Glutamatergic neuron (in vitro differentiated cells): Measurements from ENCODE around the gene PLD1. TPM values are rescaled to one million over a fixed set of nuclear protein-coding genes. Genes with fewer than 3 reads are reported as not detected.

Source experiments
- DNase-seq: peaks from one replicate; pipeline ENCODE4 v3.0.0; 2022
- H3K27ac Mint-ChIP-seq: one replicate; pipeline ENCODE4 v1.8.0; 2020; ENCODE audit warnings: mild to moderate bottlenecking, mixed read lengths, inconsistent platforms; ENCODE audit not compliant: unreplicated experiment
- H3K27me3 Mint-ChIP-seq: one replicate; pipeline ENCODE4 v1.8.0; 2020; ENCODE audit warnings: mild to moderate bottlenecking, moderate library complexity, mixed read lengths, inconsistent platforms; ENCODE audit not compliant: unreplicated experiment
- H3K36me3 Mint-ChIP-seq: one replicate; pipeline ENCODE4 v1.8.0; 2020; ENCODE audit warnings: mild to moderate bottlenecking, mixed read lengths, inconsistent platforms; ENCODE audit not compliant: unreplicated experiment
- H3K4me1 Mint-ChIP-seq: one replicate; pipeline ENCODE4 v1.8.0; 2020; ENCODE audit warnings: mild to moderate bottlenecking, low read depth, mixed read lengths, inconsistent platforms; ENCODE audit not compliant: unreplicated experiment
- H3K4me3 Mint-ChIP-seq: one replicate; pipeline ENCODE4 v1.8.0; 2020; ENCODE audit warnings: mild to moderate bottlenecking, mixed read lengths, inconsistent platforms; ENCODE audit not compliant: unreplicated experiment
- H3K9me3 Mint-ChIP-seq: one replicate; pipeline ENCODE4 v1.8.0; 2020; ENCODE audit warnings: mild to moderate bottlenecking, moderate library complexity, mixed read lengths, inconsistent platforms; ENCODE audit not compliant: unreplicated experiment
- total RNA-seq: library from RNA; stranded (reverse); fragmentation: NEBNext Ultra II Directional; extraction: Animal tissue kit (Norgen Biotek cat#: 25700); gene quantifications from one replicate; pipeline ENCODE4 v1.2.1, GENCODE V29; 2021; ENCODE audit not compliant: unreplicated experiment
- TF ChIP-seq, protein P1 (sequence below): fragments of 200-600 bp; sonication (generic); IDR thresholded peaks from one replicate; pipeline ENCODE4 v1.5.0; 2021; ENCODE audit not compliant: partially characterized antibody, unreplicated experiment

PLD1 gene
- total RNA-seq, 1 donor from 2014 or later: 0.61 TPM

DNA sequence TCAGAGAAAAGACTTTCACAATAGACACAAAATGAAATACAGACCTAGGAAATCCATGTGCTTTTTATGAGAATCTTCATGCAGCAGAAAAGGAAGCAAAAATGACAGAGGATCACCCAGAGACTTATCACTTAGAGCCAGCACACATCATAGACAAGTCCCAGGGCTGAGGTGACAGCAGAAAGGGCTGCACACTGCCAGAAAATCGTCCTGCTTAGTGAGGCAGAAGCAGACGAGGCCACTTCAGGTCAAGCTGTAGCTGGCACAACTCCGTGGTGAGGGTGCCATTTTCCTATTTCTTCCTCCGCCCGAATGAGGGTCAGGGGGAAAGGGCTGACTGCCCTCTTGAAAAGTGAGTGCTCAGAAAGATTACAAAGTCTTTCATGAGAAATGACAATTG, 254.1 kb downstream of the PLD1 start:
- H3K9me3 Mint-ChIP-seq: no peaks in the 10 kb centered on the region
- H3K27ac Mint-ChIP-seq: no peak overlapping the region
- no peaks in the 10 kb centered on the region for H3K27me3 Mint-ChIP-seq
- DNase-seq: no peak
- no peaks in the 10 kb centered on the region for H3K4me1 Mint-ChIP-seq
- TF ChIP-seq, protein P1, sequence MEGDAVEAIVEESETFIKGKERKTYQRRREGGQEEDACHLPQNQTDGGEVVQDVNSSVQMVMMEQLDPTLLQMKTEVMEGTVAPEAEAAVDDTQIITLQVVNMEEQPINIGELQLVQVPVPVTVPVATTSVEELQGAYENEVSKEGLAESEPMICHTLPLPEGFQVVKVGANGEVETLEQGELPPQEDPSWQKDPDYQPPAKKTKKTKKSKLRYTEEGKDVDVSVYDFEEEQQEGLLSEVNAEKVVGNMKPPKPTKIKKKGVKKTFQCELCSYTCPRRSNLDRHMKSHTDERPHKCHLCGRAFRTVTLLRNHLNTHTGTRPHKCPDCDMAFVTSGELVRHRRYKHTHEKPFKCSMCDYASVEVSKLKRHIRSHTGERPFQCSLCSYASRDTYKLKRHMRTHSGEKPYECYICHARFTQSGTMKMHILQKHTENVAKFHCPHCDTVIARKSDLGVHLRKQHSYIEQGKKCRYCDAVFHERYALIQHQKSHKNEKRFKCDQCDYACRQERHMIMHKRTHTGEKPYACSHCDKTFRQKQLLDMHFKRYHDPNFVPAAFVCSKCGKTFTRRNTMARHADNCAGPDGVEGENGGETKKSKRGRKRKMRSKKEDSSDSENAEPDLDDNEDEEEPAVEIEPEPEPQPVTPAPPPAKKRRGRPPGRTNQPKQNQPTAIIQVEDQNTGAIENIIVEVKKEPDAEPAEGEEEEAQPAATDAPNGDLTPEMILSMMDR: no peak
- no peaks in the 10 kb centered on the region for H3K36me3 Mint-ChIP-seq
- H3K4me3 Mint-ChIP-seq: no peak overlapping the region

DNA sequence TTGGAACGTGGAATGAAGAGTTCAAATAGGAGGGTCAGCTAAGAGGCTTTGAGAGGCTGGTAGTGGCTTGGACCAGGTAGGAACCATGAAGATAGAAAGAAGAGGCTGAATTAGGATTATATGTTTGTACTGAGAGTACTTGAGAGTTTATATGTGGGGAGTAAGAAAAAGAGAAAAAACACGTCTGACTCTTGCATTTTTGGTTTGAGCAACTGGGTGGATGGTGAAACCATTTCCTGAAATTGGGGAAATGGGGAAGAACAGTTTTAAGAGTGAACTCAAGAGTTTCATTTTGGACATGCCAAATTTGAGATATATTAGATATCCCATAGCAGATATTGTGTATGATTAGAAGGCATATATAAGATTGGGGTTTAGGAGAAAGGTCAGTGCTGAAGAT, 257.2 kb downstream of the PLD1 start:
- Mint-ChIP-seq H3K9me3 (no peaks in the 10 kb centered on the region), H3K4me1 (no peaks in the 10 kb centered on the region), H3K27me3 (no peaks in the 10 kb centered on the region), H3K36me3 (no peaks in the 10 kb centered on the region), H3K27ac (no peak overlapping the region), H3K4me3 (no peak overlapping the region)
- DNase-seq: no peak
- TF ChIP-seq, protein P1: no peak

DNA sequence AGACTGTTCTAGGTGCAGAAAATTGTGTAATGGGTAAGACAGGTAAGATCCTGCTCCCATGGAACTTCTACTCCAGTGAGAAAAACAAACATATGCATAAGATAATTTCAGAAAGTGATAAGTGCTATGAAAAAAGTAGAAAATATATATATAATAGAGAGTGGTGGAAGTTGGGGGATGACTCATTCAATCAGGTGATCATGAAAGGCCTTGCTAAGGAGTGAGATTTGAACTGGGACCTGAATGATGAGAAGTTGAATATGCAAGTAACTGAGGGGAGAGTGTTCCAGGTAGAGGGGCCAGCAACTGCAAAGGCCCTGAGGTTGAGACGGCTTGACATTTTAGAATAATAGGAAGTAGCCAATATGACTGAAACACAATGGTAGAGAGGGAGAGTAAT, 257.8 kb downstream of the PLD1 start:
- Mint-ChIP-seq H3K27ac (no peak overlapping the region), H3K4me1 (no peaks in the 10 kb centered on the region)

DNA sequence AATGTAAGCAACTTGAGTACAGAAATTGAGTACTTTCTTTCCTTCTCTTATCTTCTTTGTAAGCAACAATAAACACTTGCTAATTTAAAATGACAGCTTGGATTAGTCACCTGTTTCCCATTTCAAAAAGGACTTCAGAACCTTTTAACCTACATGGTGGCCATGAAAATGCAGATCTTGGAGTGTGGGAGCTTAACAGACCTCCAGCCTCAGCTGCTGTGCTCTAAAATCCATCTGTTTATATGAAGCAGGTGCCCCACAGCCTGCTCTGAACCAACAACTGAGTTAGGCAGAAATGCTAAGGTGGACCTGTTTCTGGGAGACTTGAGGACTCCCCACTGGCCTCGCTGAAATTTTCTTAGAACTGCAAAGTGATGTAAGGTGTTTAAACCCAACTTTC, 259.0 kb downstream of the PLD1 start:
- DNase-seq: no peak
- no peaks in the 10 kb centered on the region for H3K27me3 Mint-ChIP-seq
- H3K9me3 Mint-ChIP-seq: no peaks in the 10 kb centered on the region
- no peaks in the 10 kb centered on the region for H3K36me3 Mint-ChIP-seq
- TF ChIP-seq, protein P1: no peak
- no peaks in the 10 kb centered on the region for H3K4me1 Mint-ChIP-seq
- H3K4me3 Mint-ChIP-seq: no peak overlapping the region
- no peak overlapping the region for H3K27ac Mint-ChIP-seq

More for the DNA sequence above, 257.8 kb downstream of the PLD1 start:
- no peak for DNase-seq
- H3K36me3 Mint-ChIP-seq: no peaks in the 10 kb centered on the region
- H3K4me3 Mint-ChIP-seq: no peak overlapping the region
- H3K9me3 Mint-ChIP-seq: no peaks in the 10 kb centered on the region
- no peaks in the 10 kb centered on the region for H3K27me3 Mint-ChIP-seq
- TF ChIP-seq, protein P1: no peak

Other genes starting within 250 kb of the PLD1 start
- gene TMEM212, start 32.9 kb upstream of the PLD1 start, total RNA-seq: not detected
- 11.7 TPM for gene FNDC3B, start 229.1 kb upstream of the PLD1 start, total RNA-seq